Transverse colon (tissue), 4 donors: ENCODE results near the gene FDXR. TPM values are rescaled to one million over a fixed set of nuclear protein-coding genes. Genes with fewer than 3 reads are reported as not detected.

ENCODE experiments used
- DNase-seq: peaks from one replicate; pipeline ENCODE4 v3.0.0-alpha.2; 2019
- H3K27ac ChIP-seq, 4 donors: fragments of 200-600 bp; sonication (generic); 2 replicates each; pipeline ENCODE4 v1.5.1; 2016 to 2018; ENCODE audit warnings: inconsistent platforms in 4 of 4
- H3K27me3 ChIP-seq: fragments of 200-600 bp; sonication (generic); 2 replicates; pipeline ENCODE4 v1.5.1; 2017; ENCODE audit warnings: inconsistent platforms
- H3K36me3 ChIP-seq, 4 donors: fragments of 200-600 bp; sonication (generic); 2 replicates each; pipeline ENCODE4 v1.5.1; 2017 to 2019; ENCODE audit warnings: inconsistent platforms in 4 of 4
- H3K4me1 ChIP-seq, 4 donors: fragments of 200-600 bp; sonication (generic); 2 replicates each; pipeline ENCODE4 v1.5.1; 2017 to 2020; ENCODE audit warnings: inconsistent platforms in 4 of 4
- H3K4me3 ChIP-seq, 4 donors: fragments of 200-600 bp; sonication (generic); 1 replicate in 1 of 4; 2 replicates in 3 of 4; pipeline versions ENCODE4 v1.5.1 to v1.6.1; 2017 to 2019; ENCODE audit warnings: inconsistent platforms in 4 of 4
- H3K9me3 ChIP-seq, 2 donors: fragments of 200-600 bp; sonication (generic); 2 replicates each; pipeline ENCODE4 v1.5.1; 2017 to 2019; ENCODE audit warnings: inconsistent platforms in 2 of 2
- EP300 ChIP-seq: sonication (generic); formaldehyde crosslinking; IDR thresholded peaks from one replicate; pipeline ENCODE4 v1.6.1; 2017; ENCODE audit warnings: antibody characterized with exemption, low read depth
- POLR2A ChIP-seq: fragments of 450-650 bp; IDR thresholded peaks from one replicate; pipeline ENCODE4 v1.6.1; 2016; ENCODE audit warnings: antibody characterized with exemption, mild to moderate bottlenecking, moderate library complexity
- POLR2AphosphoS5 ChIP-seq, 3 donors: sonication (generic); formaldehyde crosslinking; IDR thresholded peaks; one replicate each; pipeline ENCODE4 v1.6.1; 2016; ENCODE audit warnings: antibody characterized with exemption in 3 of 3
- WGBS, 2 donors: methylation state at CpG; one replicate each; pipeline ENCODE4 v1.1.5; 2018; ENCODE audit warnings: low coverage in 1 of 2; 5-methylcytosine and 5-hydroxymethylcytosine counted together
- in situ Hi-C, 4 donors: fragments of 200-750 bp; cut with MboI; loops; one replicate each; pipeline versions ENCODE4 v1.15.0 to v1.15.1; 2017; ENCODE audit warnings: low sequenced_read_pairs in 3 of 4, low pct_ligation_motif_present in 1 of 4, low pct_unique_long_range_greater_than_20kb in 1 of 4
- intact Hi-C: fragments of 100-400 bp; cut with DNase I; formaldehyde crosslinking; loops from one replicate; pipeline ENCODE4 v1.15.1; 2023; ENCODE audit warnings: low total_unique reads
- total RNA-seq, 4 donors: library from RNA; depleted of rRNA; stranded (reverse); fragments of >200 nt; gene quantifications; one replicate each; pipeline ENCODE4 v1.1.0, GENCODE V29; 2016
- TF ChIP-seq, protein P1 (sequence below), 5 experiments: fragments of 200-600 bp in 3 of 5; fragments of 450-650 bp in 2 of 5; sonication (generic) in 3 of 5; IDR thresholded peaks; 1 replicate in 2 of 5; 2 replicates in 3 of 5; pipeline ENCODE4 v1.5.1; 2016 to 2017; ENCODE audit warnings: antibody characterized with exemption in 5 of 5, inconsistent platforms in 3 of 5, mild to moderate bottlenecking in 2 of 5, moderate library complexity in 1 of 5

The FDXR gene
- total RNA-seq, 4 donors from 2014 or later: 5.8 to 16.2 (median 10.4) TPM

DNA sequence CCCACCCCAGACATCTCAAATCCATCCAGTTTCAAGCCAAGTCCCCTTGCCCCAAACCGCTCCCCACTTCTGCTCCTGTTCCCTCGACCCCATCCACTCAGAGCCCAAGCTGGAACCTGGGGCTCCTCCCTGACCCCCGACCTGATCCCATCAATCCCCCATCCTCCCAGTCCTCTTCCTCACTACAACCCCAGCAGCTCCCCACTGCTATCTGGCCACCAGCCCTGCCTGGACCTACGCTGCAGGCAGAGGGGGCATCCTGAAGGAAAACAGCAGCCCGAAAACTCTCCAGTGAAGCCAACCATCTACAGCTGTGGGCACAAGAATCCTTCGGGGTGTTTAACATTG lies 3.9 kb downstream of the FDXR start:
- Histone ChIP-seq H3K4me1 (peaks cover 2 to 14% (median 12%) of the 10 kb centered on the region in 4 donors), H3K9me3 (no peaks in the 10 kb centered on the region), H3K27ac (no peak overlapping the region), H3K36me3 (no peaks in the 10 kb centered on the region), H3K27me3 (no peaks in the 10 kb centered on the region), H3K4me3 (no peak overlapping the region)
- in situ Hi-C loops: loop anchor here in 3 of 4 donors (5.0 to 25.0 kb wide), 3 partner anchors 74 to 132 kb away; partner anchors contain the start of genes NHERF1 (in 2 of the 3) and RAB37 (in 2 of the 3)
- DNase-seq: no peak
- TF ChIP-seq POLR2AphosphoS5 (IDR thresholded peaks at IDR 0.05) (no peak), POLR2A (no peak), EP300 (no peak)
- TF ChIP-seq, protein P1, sequence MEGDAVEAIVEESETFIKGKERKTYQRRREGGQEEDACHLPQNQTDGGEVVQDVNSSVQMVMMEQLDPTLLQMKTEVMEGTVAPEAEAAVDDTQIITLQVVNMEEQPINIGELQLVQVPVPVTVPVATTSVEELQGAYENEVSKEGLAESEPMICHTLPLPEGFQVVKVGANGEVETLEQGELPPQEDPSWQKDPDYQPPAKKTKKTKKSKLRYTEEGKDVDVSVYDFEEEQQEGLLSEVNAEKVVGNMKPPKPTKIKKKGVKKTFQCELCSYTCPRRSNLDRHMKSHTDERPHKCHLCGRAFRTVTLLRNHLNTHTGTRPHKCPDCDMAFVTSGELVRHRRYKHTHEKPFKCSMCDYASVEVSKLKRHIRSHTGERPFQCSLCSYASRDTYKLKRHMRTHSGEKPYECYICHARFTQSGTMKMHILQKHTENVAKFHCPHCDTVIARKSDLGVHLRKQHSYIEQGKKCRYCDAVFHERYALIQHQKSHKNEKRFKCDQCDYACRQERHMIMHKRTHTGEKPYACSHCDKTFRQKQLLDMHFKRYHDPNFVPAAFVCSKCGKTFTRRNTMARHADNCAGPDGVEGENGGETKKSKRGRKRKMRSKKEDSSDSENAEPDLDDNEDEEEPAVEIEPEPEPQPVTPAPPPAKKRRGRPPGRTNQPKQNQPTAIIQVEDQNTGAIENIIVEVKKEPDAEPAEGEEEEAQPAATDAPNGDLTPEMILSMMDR (IDR thresholded peaks at IDR 0.05): no peak
- 60 to 85% methylated on average over 1 to 6 of the region's 6 CpGs for WGBS, 2 donors
- intact Hi-C loops: no loop called here

GRCh38 chr17:74868251-74868907 lies 4.4 kb downstream of the FDXR start:
- H3K27me3 ChIP-seq: no peaks in the 10 kb centered on the region
- no peak for DNase-seq
- no peak overlapping the region for H3K4me3 ChIP-seq
- H3K4me1 ChIP-seq: peaks cover 2 to 11% (median 9%) of the 10 kb centered on the region in 4 donors
- no peaks in the 10 kb centered on the region for H3K36me3 ChIP-seq
- TF ChIP-seq POLR2AphosphoS5 (IDR thresholded peaks at IDR 0.05): no peak
- no peak for TF ChIP-seq POLR2A
- TF ChIP-seq, protein P1 (IDR thresholded peaks at IDR 0.05): no peak
- TF ChIP-seq EP300: no peak
- H3K9me3 ChIP-seq: no peaks in the 10 kb centered on the region
- in situ Hi-C loops (loop anchor here in 3 of 4 donors (5.0 to 25.0 kb wide), 3 partner anchors 74 to 131 kb away; partner anchors contain the start of genes NHERF1 (in 2 of the 3) and RAB37 (in 2 of the 3)), intact Hi-C loops (no loop called here)
- 86 to 91% methylated on average over 11 to 12 of the region's 12 CpGs for WGBS, 2 donors
- no peak overlapping the region for H3K27ac ChIP-seq

DNA sequence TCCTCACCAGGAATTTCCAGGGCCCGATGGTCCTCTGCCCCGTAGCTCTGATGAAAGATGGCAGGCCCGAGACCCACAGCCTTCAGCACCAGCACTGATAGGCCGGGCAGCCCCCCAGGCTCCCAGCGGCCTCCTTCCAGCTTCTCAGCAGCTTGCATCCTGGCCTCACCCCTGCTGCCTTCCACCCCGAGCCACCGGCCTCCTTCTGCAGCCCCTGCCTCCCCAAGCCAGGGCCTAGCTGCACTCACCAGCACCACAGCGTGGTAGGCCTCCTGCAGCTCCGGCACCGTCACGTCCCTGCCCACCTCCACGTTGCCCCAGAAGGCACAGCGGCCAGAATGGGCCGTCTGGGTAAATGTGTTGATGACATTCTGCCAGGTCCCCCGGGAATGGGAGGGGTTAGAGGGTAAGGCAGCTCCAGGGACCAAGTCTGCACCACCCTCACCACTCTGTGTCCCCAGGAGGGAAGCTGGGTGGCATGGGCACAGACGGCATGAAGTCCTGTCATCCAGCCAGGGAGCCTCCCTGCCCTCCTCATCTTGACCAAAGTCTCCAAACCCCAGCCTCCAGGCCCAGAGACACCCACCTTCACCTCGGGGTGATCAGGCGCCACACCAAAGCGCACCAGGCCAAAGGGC lies 6.5 kb downstream of the FDXR start:
- intact Hi-C loops: no loop called here

More for the DNA sequence above, 6.5 kb downstream of the FDXR start:
- in situ Hi-C loops: loop anchor here in 3 of 4 donors (5.0 to 25.0 kb wide), 3 partner anchors 72 to 129 kb away; partner anchors contain the start of genes NHERF1 (in 2 of the 3) and RAB37 (in 2 of the 3)
- TF ChIP-seq, protein P1 (IDR thresholded peaks at IDR 0.05): no peak
- no peak for TF ChIP-seq EP300
- TF ChIP-seq POLR2AphosphoS5 (IDR thresholded peaks at IDR 0.05): no peak
- no peak for TF ChIP-seq POLR2A
- no peaks in the 10 kb centered on the region for H3K36me3 ChIP-seq
- 82% methylated on average over 19 of the region's 19 CpGs; no CpG with 5 or more reads in 1 of the 2 donors for WGBS, 2 donors
- peaks cover 12% of the 10 kb centered on the region for H3K27me3 ChIP-seq
- H3K4me1 ChIP-seq: peaks cover 0 to 9% (median 8%) of the 10 kb centered on the region in 4 donors
- DNase-seq: no peak
- H3K4me3 ChIP-seq: no peak overlapping the region
- no peak overlapping the region for H3K27ac ChIP-seq
- H3K9me3 ChIP-seq: no peaks in the 10 kb centered on the region
